Inferior parietal cortex (tissue), 1 donor: ENCODE data around the gene MXD1.

ENCODE experiments used
- DNase-seq: peaks from one replicate; pipeline ENCODE4 v3.0.0-alpha.2; 2016; ENCODE audit errors: extremely low spot score

MXD1 gene

GRCh38 chr2:69952336-69953115 is 37.6 kb downstream of the MXD1 start:
- DNase-seq = no peak

GRCh38 chr2:69954084-69954483 is 39.2 kb downstream of the MXD1 start:
- no peak for DNase-seq

- no peak for DNase-seq
Observed at GRCh38 chr2:69955029-69955428, 40.1 kb downstream of the MXD1 start.

GRCh38 chr2:69956475-69956979 is 41.6 kb downstream of the MXD1 start:
- DNase-seq = no peak

GRCh38 chr2:69957965-69958364 is 43.1 kb downstream of the MXD1 start:
- DNase-seq = no peak

DNA sequence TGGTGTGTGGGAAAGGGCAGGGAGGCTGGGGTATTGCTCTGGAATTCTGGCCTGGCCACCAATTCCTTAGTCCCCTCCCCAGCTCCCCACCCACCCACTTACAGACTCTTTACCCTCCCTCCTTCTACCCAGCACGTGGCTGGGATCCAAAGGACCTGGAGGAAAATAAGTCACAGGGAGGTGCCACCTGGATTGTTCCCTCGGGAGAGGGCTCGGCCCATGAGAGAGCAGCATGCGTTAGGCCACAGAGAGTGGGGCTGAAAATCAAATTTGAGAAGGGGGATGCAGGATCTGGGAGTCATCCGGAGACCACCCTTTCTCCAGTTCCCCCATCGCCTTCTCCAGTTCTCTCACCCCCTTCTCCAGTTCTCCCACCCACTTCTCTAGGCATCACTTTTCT is 43.6 kb downstream of the MXD1 start:
- no peak for DNase-seq

- no peak for DNase-seq
Observed at GRCh38 chr2:69959425-69959824, 44.5 kb downstream of the MXD1 start.

GRCh38 chr2:69960821-69961220 is 45.9 kb downstream of the MXD1 start:
- DNase-seq = no peak

DNA sequence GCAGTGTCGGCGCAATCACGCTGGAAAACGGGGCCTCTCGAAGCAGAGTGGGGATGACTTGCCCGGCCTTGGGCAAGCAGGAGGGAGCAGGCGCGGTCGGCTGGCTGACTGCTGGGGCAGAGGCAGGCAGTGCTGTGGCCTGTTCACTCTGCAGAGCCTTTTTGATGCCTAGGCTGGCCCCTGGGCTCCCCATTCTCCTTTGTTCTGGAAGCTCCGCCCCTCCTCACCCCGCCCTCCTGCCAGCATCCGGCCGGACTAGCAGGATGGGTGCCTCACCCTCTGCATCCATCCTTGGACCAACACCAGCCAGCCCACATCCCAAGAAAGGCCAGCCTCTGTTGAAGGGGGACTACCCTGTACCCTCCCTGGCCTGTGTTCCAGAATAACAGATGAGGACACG is 46.6 kb downstream of the MXD1 start, which contains the start of gene ASPRV1:
TSS of gene ASPRV1 (minus strand) at position 136 of the 400 bp plus-strand sequence. CDS start 195 bp downstream, outside the sequence.
- peak; percentile 63 for DNase-seq

GRCh38 chr2:69962986-69963730 is 48.2 kb downstream of the MXD1 start:
- DNase-seq = no peak

GRCh38 chr2:69964353-69964841 is 49.5 kb downstream of the MXD1 start:
- no peak for DNase-seq

GRCh38 chr2:69965756-69966445 is 51.0 kb downstream of the MXD1 start:
- DNase-seq = no peak

- DNase-seq = no peak
Observed at GRCh38 chr2:69966496-69966895, 51.6 kb downstream of the MXD1 start.

GRCh38 chr2:69968609-69969008 is 53.7 kb downstream of the MXD1 start:
- no peak for DNase-seq

DNA sequence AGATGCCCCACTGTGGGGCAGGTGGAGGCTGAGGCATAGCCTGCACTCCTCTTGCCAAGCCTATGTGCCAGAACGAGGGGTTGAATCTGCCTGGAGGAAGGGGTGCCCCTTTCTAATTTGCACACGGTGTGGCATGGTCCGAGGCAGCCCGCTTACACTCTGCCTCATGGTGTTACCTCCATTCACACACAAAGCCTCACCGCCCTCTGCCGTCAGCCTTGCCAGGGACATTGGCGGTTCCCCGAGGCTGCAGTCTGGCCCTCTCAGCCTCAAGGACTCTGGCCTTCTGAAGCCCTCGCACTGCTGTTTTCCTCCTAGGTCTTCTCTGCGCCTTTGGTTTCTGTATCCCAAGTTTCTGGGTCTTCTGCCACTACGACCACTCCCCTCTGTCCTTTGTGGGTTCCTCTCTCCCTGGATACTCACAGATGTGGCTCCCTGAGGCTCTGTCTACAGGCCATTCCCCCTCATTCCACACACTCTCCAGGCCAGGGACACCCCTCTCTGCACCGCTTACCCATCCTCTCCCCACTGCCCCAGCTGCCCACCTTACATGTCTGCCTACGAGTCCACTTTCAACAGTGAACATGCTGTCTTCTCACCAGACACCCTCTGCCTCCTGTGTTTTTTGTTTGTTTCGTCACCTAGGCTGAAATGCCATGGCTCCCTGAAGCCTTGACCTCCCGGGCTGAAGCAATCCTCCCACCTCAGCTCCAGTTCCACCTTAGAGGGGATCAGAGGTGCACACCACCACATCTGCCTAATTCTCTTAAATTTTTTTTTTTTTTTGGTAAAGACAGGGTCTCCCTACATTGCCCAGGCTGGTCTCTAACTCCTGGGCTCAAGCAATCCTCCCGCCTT is 54.4 kb downstream of the MXD1 start:
- no peak for DNase-seq

- DNase-seq = no peak
Observed at GRCh38 chr2:69969991-69970390, 55.1 kb downstream of the MXD1 start.

DNA sequence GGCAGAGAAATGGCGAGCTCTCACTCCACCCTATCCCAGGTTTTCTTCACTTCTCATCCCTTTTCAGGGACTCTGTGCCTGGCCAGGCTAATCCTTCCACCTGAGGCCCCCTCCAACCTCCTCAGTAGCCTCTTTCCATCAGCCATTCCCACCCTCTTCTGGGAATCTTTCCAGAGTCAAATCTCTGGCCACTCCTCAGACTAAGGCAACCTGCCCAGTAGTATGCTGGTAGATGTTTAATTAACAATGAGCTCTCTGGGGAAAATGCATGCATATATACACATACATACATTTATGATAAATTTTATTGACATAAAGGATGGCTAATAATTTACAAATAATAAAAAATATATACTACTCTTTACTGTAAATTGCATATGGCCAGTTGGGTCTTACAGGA is 57.9 kb downstream of the MXD1 start:
- no peak for DNase-seq

GRCh38 chr2:69973335-69973735 is 58.4 kb downstream of the MXD1 start:
- DNase-seq = peak; percentile 3

GRCh38 chr2:69975136-69975852 is 60.4 kb downstream of the MXD1 start:
- no peak for DNase-seq

- peak; percentile 6 for DNase-seq
Observed at GRCh38 chr2:69975853-69976462, 61.0 kb downstream of the MXD1 start.
